ENCODE results near the gene ZFTA.

GRCh38 chr11:63800921-63801320 is 32.3 kb upstream of the ZFTA start:
- TF ChIP-seq CTCF (IDR thresholded peaks at IDR 0.05) (no peak), POLR2A (IDR thresholded peaks at IDR 0.05) (no peak)

All from right lobe of liver (tissue), 4 donors.